ENCODE data around the gene PARP15.

Gene PARP15

DNA sequence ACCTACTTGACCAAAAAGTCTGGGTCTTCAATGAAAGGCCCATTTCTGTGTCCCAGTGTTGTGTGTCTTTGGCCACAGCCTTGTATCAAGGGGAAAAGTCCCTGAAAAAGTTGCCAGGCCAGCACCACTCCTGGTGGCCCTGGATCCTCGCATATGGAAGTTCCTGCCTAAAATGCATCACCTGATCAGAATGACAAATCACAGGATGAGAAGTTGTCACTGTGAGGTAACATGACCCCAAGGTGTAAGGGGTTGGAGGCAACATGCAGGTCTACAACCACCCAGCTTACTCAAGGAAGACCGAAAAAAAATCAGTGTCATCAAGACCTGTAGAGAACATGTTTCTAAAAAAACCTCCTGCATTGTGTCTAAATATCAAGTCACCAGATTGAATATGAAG lies 25.6 kb downstream of the PARP15 start:
- no peak overlapping the region for H3K27ac ChIP-seq (ENCODE audit: low read length)
- DNase-seq (no peak), ATAC-seq (ENCODE audit: insufficient read depth, low read depth) (no peak)
- no peak overlapping the region for H3K9ac ChIP-seq (ENCODE audit: low read depth, low read length)
- H3K4me2 ChIP-seq (ENCODE audit: insufficient read depth, low read length) = no peak overlapping the region
- no peak overlapping the region for H3K4me3 ChIP-seq (ENCODE audit: low read depth in 1 of 2, low read length in 2 of 2)
- H3K36me3 ChIP-seq (ENCODE audit: insufficient read depth, low read length) = peaks cover 4% of the 10 kb centered on the region; the same call in 1 of the 2 replicates
- H3K9me3 ChIP-seq (ENCODE audit: insufficient read depth, low read length, severe bottlenecking) = no peaks in the 10 kb centered on the region
- H3K4me1 ChIP-seq (ENCODE audit: insufficient read depth, low read length) = peaks cover 5% of the 10 kb centered on the region; the same call in 1 of the 2 replicates
- H3K79me2 ChIP-seq (ENCODE audit: insufficient read depth, low read length) = no peaks in the 10 kb centered on the region
- TF ChIP-seq, protein P1, sequence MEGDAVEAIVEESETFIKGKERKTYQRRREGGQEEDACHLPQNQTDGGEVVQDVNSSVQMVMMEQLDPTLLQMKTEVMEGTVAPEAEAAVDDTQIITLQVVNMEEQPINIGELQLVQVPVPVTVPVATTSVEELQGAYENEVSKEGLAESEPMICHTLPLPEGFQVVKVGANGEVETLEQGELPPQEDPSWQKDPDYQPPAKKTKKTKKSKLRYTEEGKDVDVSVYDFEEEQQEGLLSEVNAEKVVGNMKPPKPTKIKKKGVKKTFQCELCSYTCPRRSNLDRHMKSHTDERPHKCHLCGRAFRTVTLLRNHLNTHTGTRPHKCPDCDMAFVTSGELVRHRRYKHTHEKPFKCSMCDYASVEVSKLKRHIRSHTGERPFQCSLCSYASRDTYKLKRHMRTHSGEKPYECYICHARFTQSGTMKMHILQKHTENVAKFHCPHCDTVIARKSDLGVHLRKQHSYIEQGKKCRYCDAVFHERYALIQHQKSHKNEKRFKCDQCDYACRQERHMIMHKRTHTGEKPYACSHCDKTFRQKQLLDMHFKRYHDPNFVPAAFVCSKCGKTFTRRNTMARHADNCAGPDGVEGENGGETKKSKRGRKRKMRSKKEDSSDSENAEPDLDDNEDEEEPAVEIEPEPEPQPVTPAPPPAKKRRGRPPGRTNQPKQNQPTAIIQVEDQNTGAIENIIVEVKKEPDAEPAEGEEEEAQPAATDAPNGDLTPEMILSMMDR (IDR thresholded peaks at IDR 0.05; ENCODE audit: borderline replicate concordance, extremely low read depth, low read length, poor library complexity, severe bottlenecking) = no peak
- no peak for TF ChIP-seq EZH2 (IDR thresholded peaks at IDR 0.05; ENCODE audit: borderline replicate concordance, low read depth, low read length, severe bottlenecking)
- no peak overlapping the region for H2AFZ ChIP-seq (ENCODE audit: low read depth, low read length)
- no peaks in the 10 kb centered on the region for H4K20me1 ChIP-seq (ENCODE audit: insufficient read depth, low read length)
- H3K27me3 ChIP-seq (ENCODE audit: insufficient read depth, low read length, poor library complexity) = no peaks in the 10 kb centered on the region

DNA sequence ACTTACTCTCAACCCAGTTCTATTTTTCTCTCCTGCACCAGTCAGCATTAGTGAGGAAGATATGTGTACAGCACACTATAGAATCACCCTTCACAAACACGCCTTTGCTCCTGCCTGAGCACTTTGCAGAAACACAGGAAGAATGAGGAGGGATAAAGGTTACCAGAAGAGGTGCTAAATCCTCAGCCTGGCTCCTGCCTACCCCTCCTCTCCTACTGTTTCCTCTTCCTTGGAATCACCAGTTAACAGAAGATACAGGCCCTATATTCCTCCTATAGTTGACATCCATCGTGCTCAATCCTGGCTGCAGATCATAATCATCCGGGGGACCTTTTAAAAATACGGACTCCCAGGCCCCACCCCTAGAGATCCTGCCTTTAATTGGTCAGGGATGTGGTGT lies 28.9 kb downstream of the PARP15 start:
- Histone ChIP-seq H3K4me1 (ENCODE audit: insufficient read depth, low read length) (no peaks in the 10 kb centered on the region), H3K9ac (ENCODE audit: low read depth, low read length) (no peak overlapping the region), H3K27me3 (ENCODE audit: insufficient read depth, low read length, poor library complexity) (no peaks in the 10 kb centered on the region), H3K36me3 (ENCODE audit: insufficient read depth, low read length) (peaks cover 11% of the 10 kb centered on the region; the same call in 1 of the 2 replicates), H3K27ac (ENCODE audit: low read length) (no peak overlapping the region), H2AFZ (ENCODE audit: low read depth, low read length) (no peak overlapping the region), H4K20me1 (ENCODE audit: insufficient read depth, low read length) (no peaks in the 10 kb centered on the region), H3K4me2 (ENCODE audit: insufficient read depth, low read length) (no peak overlapping the region), H3K9me3 (ENCODE audit: insufficient read depth, low read length, severe bottlenecking) (no peaks in the 10 kb centered on the region), H3K79me2 (ENCODE audit: insufficient read depth, low read length) (no peaks in the 10 kb centered on the region), H3K4me3 (ENCODE audit: low read depth in 1 of 2, low read length in 2 of 2) (no peak overlapping the region)
- TF ChIP-seq EZH2 (IDR thresholded peaks at IDR 0.05; ENCODE audit: borderline replicate concordance, low read depth, low read length, severe bottlenecking) = no peak
- TF ChIP-seq, protein P1 (IDR thresholded peaks at IDR 0.05; ENCODE audit: borderline replicate concordance, extremely low read depth, low read length, poor library complexity, severe bottlenecking) = no peak
- no peak for DNase-seq
- no peak for ATAC-seq (ENCODE audit: insufficient read depth, low read depth)

DNA sequence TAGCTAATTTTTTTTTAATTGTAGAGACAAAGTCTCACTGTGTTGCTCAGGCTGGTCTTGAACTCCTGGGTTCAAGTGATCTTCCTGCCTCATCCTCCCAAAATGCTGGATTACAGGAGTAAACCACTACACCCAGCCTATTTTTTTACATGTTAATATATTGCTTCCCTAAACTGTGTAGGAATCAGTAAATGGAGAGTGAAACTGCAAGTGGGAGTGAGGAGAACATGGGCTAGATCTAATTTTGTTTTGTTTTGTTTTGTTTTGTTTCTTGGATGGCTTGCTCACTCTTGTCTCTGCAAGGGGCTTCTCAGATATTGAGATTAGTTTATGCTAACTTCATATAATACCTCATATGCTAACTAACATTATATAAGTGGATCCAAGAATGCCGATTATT lies 31.5 kb downstream of the PARP15 start:
- Histone ChIP-seq H4K20me1 (ENCODE audit: insufficient read depth, low read length) (no peaks in the 10 kb centered on the region), H3K36me3 (ENCODE audit: insufficient read depth, low read length) (peaks cover 21% of the 10 kb centered on the region; the same call in 1 of the 2 replicates), H3K9me3 (ENCODE audit: insufficient read depth, low read length, severe bottlenecking) (no peaks in the 10 kb centered on the region), H3K79me2 (ENCODE audit: insufficient read depth, low read length) (no peaks in the 10 kb centered on the region), H3K9ac (ENCODE audit: low read depth, low read length) (no peak overlapping the region), H3K4me2 (ENCODE audit: insufficient read depth, low read length) (no peak overlapping the region), H3K4me3 (ENCODE audit: low read depth in 1 of 2, low read length in 2 of 2) (no peak overlapping the region), H3K27ac (ENCODE audit: low read length) (no peak overlapping the region), H3K27me3 (ENCODE audit: insufficient read depth, low read length, poor library complexity) (no peaks in the 10 kb centered on the region), H3K4me1 (ENCODE audit: insufficient read depth, low read length) (no peaks in the 10 kb centered on the region), H2AFZ (ENCODE audit: low read depth, low read length) (no peak overlapping the region)
- TF ChIP-seq, protein P1 (IDR thresholded peaks at IDR 0.05; ENCODE audit: borderline replicate concordance, extremely low read depth, low read length, poor library complexity, severe bottlenecking) = no peak
- TF ChIP-seq EZH2 (IDR thresholded peaks at IDR 0.05; ENCODE audit: borderline replicate concordance, low read depth, low read length, severe bottlenecking) = no peak
- ATAC-seq (ENCODE audit: insufficient read depth, low read depth) (no peak), DNase-seq (no peak)

Measured in DND-41 (cell line).